Choroid plexus epithelial cell (primary cell): ENCODE data around the gene PTBP1.

Source experiments
- DNase-seq: peaks from one replicate; pipeline ENCODE4 v3.0.0-alpha.2; 2010; ENCODE audit warnings: low read depth
- H3K4me3 ChIP-seq: 2 replicates; pipeline ENCODE4 v1.5.1; 2011; ENCODE audit warnings: low read depth, mild to moderate bottlenecking, control low read depth, low read length, moderate library complexity
- TF ChIP-seq, protein P1 (sequence below): conservative IDR thresholded peaks from 2 replicates; pipeline ENCODE4 v1.5.1; 2011; ENCODE audit warnings: low read depth, mild to moderate bottlenecking, control low read depth, inconsistent platforms, low read length, moderate library complexity

Gene PTBP1

DNA sequence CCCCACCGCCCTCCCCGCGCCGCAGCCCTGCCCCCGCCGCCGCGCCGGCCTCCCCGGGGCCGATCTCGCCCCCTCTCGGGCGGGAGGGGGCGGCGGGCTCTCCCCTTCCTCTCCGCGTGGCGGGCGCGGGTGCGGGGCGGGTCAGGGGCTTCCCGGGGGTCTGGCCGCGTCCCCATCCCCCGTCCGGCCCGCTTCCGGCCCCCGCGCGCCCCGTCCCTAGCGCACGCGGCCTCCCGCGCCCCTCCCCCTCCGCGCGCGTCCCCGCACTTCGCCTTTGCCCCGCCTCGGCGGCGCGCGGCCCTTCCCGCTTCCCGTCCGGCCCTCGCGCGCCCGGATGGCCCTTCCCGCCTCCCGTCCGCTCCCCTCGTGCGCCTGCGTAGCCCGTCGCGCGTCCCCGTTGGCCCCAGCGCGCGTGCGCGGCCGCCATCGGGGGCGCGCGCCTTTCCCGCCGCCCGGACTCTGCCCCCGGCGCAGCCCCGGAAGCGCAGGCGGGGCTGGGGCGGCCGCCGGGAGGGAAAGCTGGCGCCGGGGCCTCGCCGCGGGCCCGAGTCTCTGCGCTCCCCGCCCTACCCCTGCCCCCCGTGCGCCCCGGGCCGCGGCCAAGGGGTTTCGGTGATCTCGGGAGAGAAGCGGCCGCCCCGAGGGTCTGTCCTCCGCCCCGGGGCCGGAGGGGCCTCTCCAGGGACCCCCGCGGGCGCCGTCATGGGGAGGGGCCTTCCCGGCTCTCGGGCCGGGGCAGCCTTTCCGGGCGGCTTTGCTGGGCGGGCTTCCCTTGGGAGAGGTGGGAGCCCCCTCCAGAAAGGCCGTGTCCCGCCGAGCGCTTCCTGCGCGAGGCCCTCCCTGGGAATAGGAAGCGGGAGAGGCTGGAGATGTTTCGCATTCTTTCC lies 519 bp downstream of the PTBP1 start:
- TF ChIP-seq, protein P1, sequence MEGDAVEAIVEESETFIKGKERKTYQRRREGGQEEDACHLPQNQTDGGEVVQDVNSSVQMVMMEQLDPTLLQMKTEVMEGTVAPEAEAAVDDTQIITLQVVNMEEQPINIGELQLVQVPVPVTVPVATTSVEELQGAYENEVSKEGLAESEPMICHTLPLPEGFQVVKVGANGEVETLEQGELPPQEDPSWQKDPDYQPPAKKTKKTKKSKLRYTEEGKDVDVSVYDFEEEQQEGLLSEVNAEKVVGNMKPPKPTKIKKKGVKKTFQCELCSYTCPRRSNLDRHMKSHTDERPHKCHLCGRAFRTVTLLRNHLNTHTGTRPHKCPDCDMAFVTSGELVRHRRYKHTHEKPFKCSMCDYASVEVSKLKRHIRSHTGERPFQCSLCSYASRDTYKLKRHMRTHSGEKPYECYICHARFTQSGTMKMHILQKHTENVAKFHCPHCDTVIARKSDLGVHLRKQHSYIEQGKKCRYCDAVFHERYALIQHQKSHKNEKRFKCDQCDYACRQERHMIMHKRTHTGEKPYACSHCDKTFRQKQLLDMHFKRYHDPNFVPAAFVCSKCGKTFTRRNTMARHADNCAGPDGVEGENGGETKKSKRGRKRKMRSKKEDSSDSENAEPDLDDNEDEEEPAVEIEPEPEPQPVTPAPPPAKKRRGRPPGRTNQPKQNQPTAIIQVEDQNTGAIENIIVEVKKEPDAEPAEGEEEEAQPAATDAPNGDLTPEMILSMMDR, result no peak
- peak overlapping the region; percentile 84 for H3K4me3 ChIP-seq
- DNase-seq, result peak; percentile 92

DNA sequence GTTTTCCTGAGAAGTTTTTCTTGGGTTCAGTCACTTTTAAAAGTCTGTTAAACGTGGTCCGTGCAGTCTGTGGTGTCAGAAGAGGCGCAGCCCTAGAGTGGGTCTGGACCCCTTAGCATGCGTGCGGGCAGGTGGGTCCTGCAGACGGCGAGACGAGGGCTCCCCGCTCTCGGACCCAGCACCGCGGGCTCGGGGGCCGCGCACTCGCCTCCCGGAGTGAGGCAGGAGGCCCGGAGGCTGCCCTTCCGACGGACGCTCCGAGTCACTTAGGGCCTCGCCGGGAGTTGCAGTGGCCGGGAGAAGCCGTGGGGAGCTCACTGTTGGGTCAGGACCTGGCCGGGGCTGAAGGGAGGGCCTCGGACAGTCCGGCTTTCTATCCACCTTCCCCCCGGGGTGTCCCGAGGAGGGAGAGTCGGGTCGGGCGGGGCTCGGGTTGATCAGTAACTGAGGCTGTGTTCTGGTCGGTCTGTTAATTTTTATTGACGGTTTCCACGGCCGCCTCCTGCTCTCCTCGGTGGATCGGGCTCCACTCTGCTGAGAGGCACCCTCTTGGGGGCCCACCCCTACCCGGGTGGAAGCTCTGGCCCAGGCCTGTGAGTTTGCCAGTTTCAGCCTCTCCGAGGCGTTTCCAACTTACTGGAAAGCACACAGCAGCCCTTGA lies 1.3 kb downstream of the PTBP1 start:
- TF ChIP-seq, protein P1, result no peak
- peak overlapping the region; percentile 84 for H3K4me3 ChIP-seq
- no peak for DNase-seq

DNA sequence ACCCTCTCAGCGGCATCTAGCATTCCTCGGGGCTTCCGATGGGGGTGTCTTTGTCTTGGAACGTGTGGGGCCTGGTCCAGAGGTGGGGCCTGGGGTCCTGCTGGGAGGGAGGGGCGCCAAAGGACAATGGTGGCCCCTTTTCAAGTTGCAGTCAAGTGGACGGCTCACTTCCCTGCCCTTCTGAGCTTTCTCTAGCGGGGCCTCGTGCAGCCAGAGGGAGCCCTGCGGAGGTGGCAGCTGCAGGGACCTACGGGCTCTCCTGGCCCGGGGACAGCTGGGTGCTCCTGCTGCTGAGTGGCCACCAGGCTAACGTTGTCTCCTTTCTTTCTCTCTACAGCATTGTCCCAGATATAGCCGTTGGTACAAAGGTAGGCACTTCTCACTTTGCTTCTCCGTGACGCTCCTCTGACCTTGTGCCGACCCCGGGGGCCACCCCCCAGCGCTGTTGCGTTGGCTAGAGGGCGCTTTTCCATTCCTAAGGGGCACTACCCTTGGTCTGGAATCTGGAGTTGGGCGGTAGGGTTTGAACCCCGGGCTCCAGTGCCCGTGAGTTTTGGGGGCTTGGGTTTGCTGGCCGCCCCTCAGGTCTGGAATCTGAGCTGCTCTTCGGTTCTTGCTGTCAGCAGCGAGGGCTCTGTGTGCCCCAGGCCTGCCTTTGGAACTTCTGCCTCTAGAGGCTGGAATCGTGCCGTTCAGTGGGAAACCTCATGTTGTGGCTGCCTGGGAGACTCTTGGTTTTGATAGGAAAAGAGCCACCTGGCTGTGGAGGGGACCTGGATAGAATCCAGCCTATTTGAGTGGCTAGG lies 2.0 kb downstream of the PTBP1 start:
- peak overlapping the region; percentile 84 for H3K4me3 ChIP-seq
- DNase-seq, result peak; percentile 67

DNA sequence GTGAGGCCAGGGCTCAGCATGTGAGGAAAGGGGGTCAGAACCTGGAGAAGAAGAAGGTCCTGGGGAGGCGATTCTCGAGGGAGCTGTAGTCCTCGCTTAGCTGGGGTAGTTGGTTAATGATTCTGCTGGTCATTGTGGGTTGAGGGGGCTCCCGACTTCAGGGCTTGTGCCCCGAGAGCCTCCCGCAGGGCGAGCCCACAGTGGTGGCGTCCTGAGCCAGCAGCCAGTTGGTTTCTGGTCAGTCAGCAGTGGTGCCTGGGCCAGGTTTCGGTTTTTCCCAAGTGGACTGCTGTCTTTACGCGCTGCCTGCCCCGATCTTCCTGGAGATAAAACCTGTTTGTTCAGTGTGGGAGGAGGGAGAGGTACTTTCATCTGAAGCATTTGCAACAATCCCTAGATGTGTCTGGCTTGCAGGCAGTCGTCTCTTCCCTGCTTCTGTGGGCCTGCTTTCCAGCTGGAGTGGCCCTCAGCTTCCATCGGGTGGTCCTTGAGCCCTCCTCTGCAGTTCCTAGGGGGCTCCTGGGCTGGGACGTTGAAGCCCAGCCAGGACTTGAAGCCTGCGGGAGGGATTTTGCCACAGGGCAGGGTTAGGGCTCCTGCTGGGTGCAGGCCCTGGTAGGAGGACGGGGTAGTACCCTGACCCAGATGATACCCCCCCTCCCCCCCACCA lies 3.2 kb downstream of the PTBP1 start:
- peak; percentile 70 for DNase-seq
- H3K4me3 ChIP-seq, result peak overlapping the region; percentile 37
- TF ChIP-seq, protein P1, result no peak

More for the DNA sequence above, 2.0 kb downstream of the PTBP1 start:
- TF ChIP-seq, protein P1, result peak; percentile 51

DNA sequence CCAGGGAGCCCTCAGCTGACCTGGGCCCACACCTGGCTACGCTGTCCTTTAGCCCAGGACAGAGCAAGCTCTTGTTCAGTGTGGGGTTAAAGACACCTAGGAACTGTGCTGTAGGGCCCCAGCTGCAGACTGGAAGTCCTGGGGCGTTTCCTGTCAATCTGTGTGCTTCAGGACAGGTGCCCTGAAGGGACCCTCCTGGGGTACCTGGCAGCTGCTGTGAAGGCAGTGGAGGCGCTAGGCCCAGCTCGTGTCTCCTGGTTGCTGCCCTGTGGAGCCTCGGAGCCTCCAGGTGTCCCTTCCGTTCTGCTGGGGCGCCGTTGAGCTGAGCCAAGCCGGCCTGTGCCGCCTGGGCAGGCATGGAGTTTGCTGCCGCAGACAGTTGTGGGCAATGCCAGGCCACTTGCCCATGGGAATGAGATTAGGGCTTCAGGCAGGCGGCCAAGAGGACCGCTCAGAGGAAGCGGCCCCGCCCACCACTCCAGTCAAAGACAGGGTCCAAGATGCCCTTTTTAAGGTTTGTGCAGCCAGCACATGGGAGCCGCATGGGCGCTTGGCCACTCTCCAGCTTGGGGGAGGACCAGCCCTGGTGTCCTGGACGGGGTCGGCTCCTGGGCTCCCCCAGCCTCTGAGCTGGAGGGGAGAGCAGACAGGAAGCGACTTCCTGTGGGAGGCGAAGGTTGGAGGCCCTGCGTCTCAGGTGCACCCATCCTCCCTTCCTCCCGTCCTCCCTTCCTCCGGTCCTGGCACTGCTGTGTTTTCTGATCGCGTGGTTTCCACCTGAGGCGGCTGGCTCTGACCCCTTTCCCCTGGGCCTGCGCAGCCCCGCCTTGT lies 4.0 kb downstream of the PTBP1 start:
- no peak for DNase-seq
- TF ChIP-seq, protein P1, result no peak
- peak overlapping the region; percentile 35 for H3K4me3 ChIP-seq
